K562 (cell line): ENCODE results near the gene PLEKHA6. TPM values are rescaled to one million over a fixed set of nuclear protein-coding genes. Genes with fewer than 3 reads are reported as not detected.

ENCODE experiments used
- ATAC-seq: fragments of 200-7000 bp; cut with Tn5 transposase; 3 replicates; pipeline ENCODE4 v1.9.1; 2020; ENCODE audit warnings: moderate library complexity
- BruUV-seq: library from RNA; stranded (reverse); fragments of 400-500 nt; replicated peaks from 2 replicates; lab custom pipeline; 2021; lab: Mats Ljungman, UMichigan
- CTCF ChIA-PET: fragments of 300-600 bp; formaldehyde crosslinking; extraction: SDS; loops from one replicate; lab custom pipeline; 2021; ENCODE audit warnings: low intra/inter-chr PET ratio; lab: Yijun Ruan, JAX
- POLR2A ChIA-PET: fragments of 300-600, 350-650 bp; sonication (Branson Sonifier 250); formaldehyde crosslinking; extraction: SDS; loops from one replicate; lab custom pipeline; 2021; ENCODE audit warnings: antibody characterized with exemption, inconsistent platforms; lab: Yijun Ruan, JAX
- DNase-seq, 4 experiments: peaks; one replicate each; pipeline versions ENCODE4 v3.0.0 to v3.0.0-alpha.2; 2011 to 2018; ENCODE audit warnings: low spot score in 3 of 4, mixed read lengths in 3 of 4; ENCODE audit errors: extremely low read depth in 1 of 4
- FAIRE-seq: peaks from 2 replicates; lab custom pipeline; 2011; peaks lifted over from hg19 to GRCh38; lab: Jason Lieb, UNC
- H2AFZ ChIP-seq: 2 replicates; pipeline ENCODE4 v1.6.0; 2011; ENCODE audit warnings: low read depth, low read length, control low read depth, inconsistent platforms
- H3K27ac ChIP-seq: fragments of 200-600 bp; 3 replicates; pipeline ENCODE4 v1.8.0; 2011; ENCODE audit warnings: low read depth, mild to moderate bottlenecking, control low read depth, inconsistent platforms, low read length, moderate library complexity, mixed read lengths; ENCODE audit errors: extremely low read depth
- H3K27me3 ChIP-seq, 2 experiments: fragments of 300-600 bp in 1 of 2; 2 replicates in 1 of 2; 3 replicates in 1 of 2; pipeline versions ENCODE4 v1.6.0 to v1.8.0; 2011; ENCODE audit warnings: inconsistent platforms in 2 of 2, low read length in 2 of 2, mild to moderate bottlenecking in 1 of 2, mixed read lengths in 1 of 2, moderate library complexity in 1 of 2; ENCODE audit not compliant: control insufficient read depth in 2 of 2, insufficient read depth in 2 of 2
- H3K36me3 ChIP-seq: fragments of 300-600 bp; 3 replicates; pipeline ENCODE4 v1.8.0; 2011; ENCODE audit warnings: mild to moderate bottlenecking, low read length, inconsistent platforms; ENCODE audit not compliant: control insufficient read depth, insufficient read depth
- H3K4me1 ChIP-seq, 2 experiments: fragments of 200-600 bp in 1 of 2; replicated peaks in 1 of 2; 2 replicates in 1 of 2; 3 replicates in 1 of 2; pipeline versions ENCODE4 v1.5.1 to v1.8.0; 2011; ENCODE audit warnings: inconsistent platforms in 2 of 2, low read length in 2 of 2, mild to moderate bottlenecking in 1 of 2, mixed read lengths in 1 of 2, moderate library complexity in 1 of 2; ENCODE audit not compliant: control insufficient read depth in 2 of 2, insufficient read depth in 2 of 2
- H3K4me2 ChIP-seq: 2 replicates; pipeline ENCODE4 v1.6.1; 2011; ENCODE audit warnings: low read length, control low read depth, inconsistent platforms, mixed read lengths; ENCODE audit not compliant: insufficient read depth
- H3K4me3 ChIP-seq: fragments of 200-600 bp; sonication (generic), shearing (Covaris generic); 2 replicates; pipeline ENCODE4 v1.5.1; 2016; ENCODE audit warnings: control low read depth, inconsistent platforms
- H3K79me2 ChIP-seq: fragments of 200-600 bp; 3 replicates; pipeline ENCODE4 v1.8.0; 2011; ENCODE audit warnings: low read length, inconsistent platforms; ENCODE audit not compliant: control insufficient read depth, insufficient read depth
- H3K9ac ChIP-seq, 2 experiments: 2 replicates each; pipeline versions ENCODE4 v1.6.0 to v1.6.1; 2011; ENCODE audit warnings: low read depth in 2 of 2, low read length in 2 of 2, control low read depth in 1 of 2, inconsistent platforms in 1 of 2, mild to moderate bottlenecking in 1 of 2, mixed read lengths in 1 of 2; ENCODE audit not compliant: insufficient read depth in 1 of 2
- H3K9me1 ChIP-seq: one replicate; pipeline ENCODE4 v1.6.0; 2011; ENCODE audit warnings: inconsistent platforms, mild to moderate bottlenecking, low read length, moderate library complexity; ENCODE audit not compliant: control insufficient read depth, insufficient read depth
- H3K9me3 ChIP-seq: replicated peaks from 2 replicates; pipeline ENCODE4 v1.5.1; 2011; ENCODE audit warnings: low read depth, low read length, inconsistent platforms; ENCODE audit not compliant: control insufficient read depth, insufficient read depth
- H4K20me1 ChIP-seq: replicated peaks from 2 replicates; pipeline ENCODE4 v1.6.1; 2011; ENCODE audit warnings: low read length, inconsistent platforms, mixed read lengths; ENCODE audit not compliant: control insufficient read depth, insufficient read depth
- BMI1 ChIP-seq: fragments of 150-350 bp; IDR thresholded peaks from 2 replicates; pipeline ENCODE4 v1.6.1; 2014; ENCODE audit warnings: low read length
- HINFP ChIP-seq: fragments of 450-650 bp; conservative IDR thresholded peaks from 2 replicates; pipeline ENCODE4 v1.6.1; 2016; ENCODE audit warnings: missing genetic modification characterization, low read depth, mild to moderate bottlenecking, control low read depth, missing compliant biosample characterization
- HMG20B ChIP-seq: fragments of 250-450 bp; sonication (Bioruptor Pico); IDR thresholded peaks from 2 replicates; pipeline ENCODE4 v1.5.0; 2021; ENCODE audit warnings: mild to moderate bottlenecking
- JUND ChIP-seq, 2 experiments: IDR thresholded peaks; 2 replicates in 1 of 2; 3 replicates in 1 of 2; pipeline ENCODE4 v1.6.1; 2011; ENCODE audit warnings: borderline replicate concordance in 2 of 2, low read depth in 2 of 2, low read length in 2 of 2, improper control_type of control experiment in 1 of 2, missing biosample characterization in 1 of 2, missing genetic modification characterization in 1 of 2, missing genetic modification reagents in 1 of 2
- RBM34 ChIP-seq: fragments of 200-400 bp; formaldehyde crosslinking; IDR thresholded peaks from 2 replicates; pipeline ENCODE4 v1.6.1; 2018; ENCODE audit warnings: low read length, borderline replicate concordance; ENCODE audit not compliant: insufficient read depth
- VEZF1 ChIP-seq: fragments of 200-800 bp; sonication (Bioruptor generic); IDR thresholded peaks from 2 replicates; pipeline ENCODE4 v1.6.1; 2017; ENCODE audit warnings: missing genetic modification characterization, missing compliant biosample characterization
- ZFX ChIP-seq: sonication (generic); formaldehyde crosslinking; IDR thresholded peaks from 2 replicates; pipeline ENCODE4 v1.8.0; 2022; ENCODE audit warnings: mild to moderate bottlenecking, missing genetic modification reagents, moderate library complexity
- ZNF41 ChIP-seq: fragments of 250-450 bp; sonication (Bioruptor Pico); conservative IDR thresholded peaks from 2 replicates; pipeline ENCODE4 v1.4.0; 2020; ENCODE audit warnings: mild to moderate bottlenecking
- WGBS: fragments of 100-300 bp; shearing (Covaris generic); methylation state at CpG from one replicate; pipeline ENCODE4 v1.1.6; 2016; ENCODE audit warnings: low coverage, mixed read lengths; ENCODE audit not compliant: insufficient coverage; ENCODE audit errors: missing lambda C conversion rate; 5-methylcytosine and 5-hydroxymethylcytosine counted together
- in situ Hi-C: fragments of 300-500 bp; cut with MboI; formaldehyde crosslinking; loops from 4 replicates; pipeline ENCODE4 v1.15.0; 2018; ENCODE audit warnings: inconsistent platforms, mixed read lengths
- intact Hi-C: fragments of 100-400 bp; cut with micrococcal nuclease; formaldehyde crosslinking; loops from 2 replicates; pipeline ENCODE4 v1.14.2; 2022
- polyA plus RNA-seq, 8 experiments: library from polyadenylated mRNA; depleted of rRNA in 4 of 8; stranded (reverse) in 5 of 8; unstranded in 3 of 8; fragments of >200 nt; fragmentation: Nextera tagmentation in 2 of 8; fragmentation: Illumina TruSeq in 1 of 8; extraction: Ambion mirVana in 2 of 8; extraction: Trizol in 1 of 8; gene quantifications; 2 replicates each; pipeline versions ENCODE4 v1.2.1 to v1.2.3, GENCODE V29; 2011 to 2014; ENCODE audit warnings: inconsistent platforms in 1 of 8, missing spikeins in 1 of 8
- total RNA-seq, 7 experiments: library from RNA; depleted of rRNA in 6 of 7; stranded (reverse); fragments of >200 nt in 6 of 7; fragmentation: Illumina TruSeq in 2 of 7; extraction: Trizol in 2 of 7; gene quantifications; 2 replicates each; pipeline versions ENCODE4 v1.2.1 to v1.2.3, GENCODE V29; 2011 to 2021; ENCODE audit warnings: low replicate concordance in 1 of 7

PLEKHA6 gene
- total and polyA plus RNA-seq, 9 of the 15 experiments (the other 6 are each of a cell fraction or from before 2014, with no cell fraction given): under 0.01 to 0.33 (median 0.01) TPM; not detected in 4

GRCh38 chr1:204348722-204349121 lies 11.0 kb downstream of the PLEKHA6 start (continued):
- TF ChIP-seq VEZF1: peak; percentile 75; the same call in 1 of the 2 replicates
- TF ChIP-seq BMI1: no peak

- no TSS peak for BruUV-seq
- FAIRE-seq: no peak
- Histone ChIP-seq H2AFZ (no peak overlapping the region), H3K4me1 (peaks cover 0 to 5% of the 10 kb centered on the region in 2 experiments; a peak in 4 of 5 replicates), H3K36me3 (no peaks in the 10 kb centered on the region), H3K27me3 (peaks cover 27 to 56% of the 10 kb centered on the region in 2 experiments), H3K4me3 (no peak overlapping the region), H3K4me2 (no peak overlapping the region), H3K9me1 (no peaks in the 10 kb centered on the region), H3K79me2 (no peaks in the 10 kb centered on the region), H3K9me3 (no peaks in the 10 kb centered on the region), H4K20me1 (0 out of 2 replicates have a peak, but pooled peaks cover 3% of the 10 kb centered on the region), H3K27ac (no peak overlapping the region)
- ATAC-seq: no peak
- intact Hi-C loops: no loop called here
- 18% methylated on average over 6 of the region's 6 CpGs for whole genome bisulfite sequencing
- ChIA-PET POLR2A (interaction anchor here (0.7 to 1.0 kb wide), 3 partner anchors 11 to 22 kb away, joined by 3 read pairs; no protein-coding TSS in a partner anchor), CTCF (no interaction called here)
- in situ Hi-C loops: no loop called here
- DNase-seq: no peak
- no peak for TF ChIP-seq HINFP (tag)
- no peak for TF ChIP-seq RBM34
- no peak for TF ChIP-seq ZFX
- TF ChIP-seq ZNF41 (CRISPR knock-in tag): no peak
- TF ChIP-seq HMG20B (CRISPR knock-in tag): no peak
- no peak for TF ChIP-seq JUND (IDR thresholded peaks at IDR 0.05; ENCODE audit: borderline replicate concordance, low read depth, low read length)
- no peak for TF ChIP-seq JUND (tag; IDR thresholded peaks at IDR 0.05; ENCODE audit: borderline replicate concordance, low read depth, low read length)
- TF ChIP-seq, all 486 proteins: peak for 0
- no peak overlapping the region for H3K9ac ChIP-seq
Measured at GRCh38 chr1:204348242-204348641, 11.5 kb downstream of the PLEKHA6 start.
